Measurements from ENCODE around the gene DNPH1.

The DNPH1 gene

DNA sequence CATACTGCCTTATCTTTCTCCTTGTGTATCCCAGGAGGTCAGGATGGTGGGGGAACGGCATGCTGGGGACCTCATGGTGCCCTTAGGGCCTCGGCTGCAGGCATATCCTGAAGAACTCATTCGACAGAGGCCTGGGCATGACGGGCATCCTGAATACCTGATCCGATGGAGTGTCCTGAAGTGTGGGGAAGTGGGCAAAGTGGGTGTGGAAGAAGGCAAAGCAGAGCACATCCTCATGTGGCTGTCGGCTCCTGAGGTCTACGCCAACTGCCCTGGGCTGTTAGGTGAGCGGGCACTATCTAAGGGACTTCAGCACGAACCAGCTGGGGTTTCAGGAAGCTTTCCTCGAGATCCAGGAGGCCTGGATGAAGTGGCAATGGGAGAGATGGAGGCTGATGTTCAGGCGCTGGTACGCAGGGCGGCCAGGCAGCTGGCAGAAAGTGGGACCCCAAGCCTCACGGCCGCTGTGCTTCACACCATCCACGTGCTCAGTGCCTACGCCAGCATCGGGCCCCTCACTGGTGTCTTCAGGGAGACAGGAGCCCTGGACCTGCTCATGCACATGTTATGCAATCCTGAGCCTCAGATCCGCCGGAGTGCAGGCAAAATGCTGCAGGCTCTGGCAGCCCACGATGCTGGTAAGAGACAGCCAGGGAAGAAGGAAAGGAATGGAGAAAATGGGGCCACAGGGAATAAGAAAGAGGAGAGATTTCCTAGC lies 44.9 kb downstream of the DNPH1 start:
- Histone ChIP-seq H3K36me3 (peaks cover 2% of the 10 kb centered on the region), H3K27me3 (no peaks in the 10 kb centered on the region), H3K4me1 (no peaks in the 10 kb centered on the region), H3K9me3 (no peaks in the 10 kb centered on the region), H3K4me3 (ENCODE audit: low read depth, low read length) (no peak overlapping the region)
- TF ChIP-seq, protein P1, sequence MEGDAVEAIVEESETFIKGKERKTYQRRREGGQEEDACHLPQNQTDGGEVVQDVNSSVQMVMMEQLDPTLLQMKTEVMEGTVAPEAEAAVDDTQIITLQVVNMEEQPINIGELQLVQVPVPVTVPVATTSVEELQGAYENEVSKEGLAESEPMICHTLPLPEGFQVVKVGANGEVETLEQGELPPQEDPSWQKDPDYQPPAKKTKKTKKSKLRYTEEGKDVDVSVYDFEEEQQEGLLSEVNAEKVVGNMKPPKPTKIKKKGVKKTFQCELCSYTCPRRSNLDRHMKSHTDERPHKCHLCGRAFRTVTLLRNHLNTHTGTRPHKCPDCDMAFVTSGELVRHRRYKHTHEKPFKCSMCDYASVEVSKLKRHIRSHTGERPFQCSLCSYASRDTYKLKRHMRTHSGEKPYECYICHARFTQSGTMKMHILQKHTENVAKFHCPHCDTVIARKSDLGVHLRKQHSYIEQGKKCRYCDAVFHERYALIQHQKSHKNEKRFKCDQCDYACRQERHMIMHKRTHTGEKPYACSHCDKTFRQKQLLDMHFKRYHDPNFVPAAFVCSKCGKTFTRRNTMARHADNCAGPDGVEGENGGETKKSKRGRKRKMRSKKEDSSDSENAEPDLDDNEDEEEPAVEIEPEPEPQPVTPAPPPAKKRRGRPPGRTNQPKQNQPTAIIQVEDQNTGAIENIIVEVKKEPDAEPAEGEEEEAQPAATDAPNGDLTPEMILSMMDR (IDR thresholded peaks at IDR 0.05; ENCODE audit: low read depth, low read length), result no peak
- DNase-seq, result no peak

GRCh38 chr6:43183441-43183840 lies 45.8 kb downstream of the DNPH1 start:
- no peak for DNase-seq
- Histone ChIP-seq H3K9me3 (no peaks in the 10 kb centered on the region), H3K4me1 (no peaks in the 10 kb centered on the region), H3K27me3 (no peaks in the 10 kb centered on the region), H3K36me3 (peaks cover 12% of the 10 kb centered on the region), H3K4me3 (ENCODE audit: low read depth, low read length) (no peak overlapping the region)
- TF ChIP-seq, protein P1 (IDR thresholded peaks at IDR 0.05; ENCODE audit: low read depth, low read length), result no peak

DNA sequence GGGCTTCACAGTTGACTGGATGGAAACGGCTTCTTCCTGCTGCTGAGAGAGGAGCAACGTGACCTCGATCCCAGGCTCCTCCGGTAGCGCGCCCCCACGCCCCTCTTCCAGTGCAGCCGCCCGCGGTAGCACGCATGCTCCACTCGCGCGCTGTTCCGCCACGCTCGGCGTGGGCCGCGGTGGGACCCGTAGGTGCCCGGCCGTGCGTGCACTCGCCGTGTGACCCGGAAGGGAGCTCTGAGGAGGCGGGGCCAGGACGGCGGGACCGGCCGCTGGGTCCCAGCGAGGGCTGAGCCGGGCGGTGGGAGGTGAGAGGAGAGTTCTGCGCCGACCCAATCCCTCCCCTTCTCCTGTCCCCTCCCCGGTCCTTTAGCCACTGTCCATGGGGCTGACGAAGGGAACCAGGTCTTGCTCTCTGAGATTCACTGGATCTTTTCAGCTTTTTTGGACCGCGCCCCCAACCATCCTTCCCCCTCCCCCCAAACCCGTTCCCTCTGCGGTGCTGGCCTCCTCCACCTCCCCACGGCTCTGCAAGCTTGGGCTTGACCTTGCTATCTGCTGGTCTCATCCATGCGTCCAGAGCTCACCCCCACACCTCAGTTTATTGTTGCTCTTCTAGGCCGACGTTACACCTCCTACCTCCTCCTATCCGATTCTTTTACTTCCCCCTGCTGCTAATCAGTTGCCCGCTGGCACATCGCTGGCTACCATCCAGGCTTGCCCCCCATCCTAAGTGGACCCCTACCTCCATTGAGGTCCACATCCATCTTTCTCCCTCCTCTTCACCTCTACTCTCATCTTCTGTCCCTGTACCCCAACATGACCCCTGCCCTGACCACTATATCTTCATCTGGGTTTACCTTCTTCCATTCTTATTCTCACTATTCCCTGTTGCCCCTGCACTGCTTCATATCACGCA lies 47.1 kb downstream of the DNPH1 start, which contains the start of gene CUL9:
CUL9 (plus strand) TSS at position 255 of the 919 bp plus-strand sequence. CDS start 2,115 bp downstream, outside the sequence.
- TF ChIP-seq, protein P1 (IDR thresholded peaks at IDR 0.05; ENCODE audit: low read depth, low read length), result no peak
- H3K36me3 ChIP-seq, result peaks cover 17% of the 10 kb centered on the region
- peak; percentile 72 for DNase-seq

GRCh38 chr6:43181621-43181941 lies 47.7 kb downstream of the DNPH1 start:
- DNase-seq, result no peak
- TF ChIP-seq, protein P1 (IDR thresholded peaks at IDR 0.05; ENCODE audit: low read depth, low read length), result no peak
- Histone ChIP-seq H3K9me3 (no peaks in the 10 kb centered on the region), H3K4me1 (no peaks in the 10 kb centered on the region), H3K36me3 (peaks cover 21% of the 10 kb centered on the region), H3K4me3 (ENCODE audit: low read depth, low read length) (peak overlapping the region; percentile 81), H3K27me3 (no peaks in the 10 kb centered on the region)

More for the DNA sequence above, 47.1 kb downstream of the DNPH1 start, which contains the start of gene CUL9:
- Histone ChIP-seq H3K27me3 (no peaks in the 10 kb centered on the region), H3K9me3 (no peaks in the 10 kb centered on the region), H3K4me3 (ENCODE audit: low read depth, low read length) (peak within 1 kb of the TSS; percentile 81), H3K4me1 (no peaks in the 10 kb centered on the region)

DNA sequence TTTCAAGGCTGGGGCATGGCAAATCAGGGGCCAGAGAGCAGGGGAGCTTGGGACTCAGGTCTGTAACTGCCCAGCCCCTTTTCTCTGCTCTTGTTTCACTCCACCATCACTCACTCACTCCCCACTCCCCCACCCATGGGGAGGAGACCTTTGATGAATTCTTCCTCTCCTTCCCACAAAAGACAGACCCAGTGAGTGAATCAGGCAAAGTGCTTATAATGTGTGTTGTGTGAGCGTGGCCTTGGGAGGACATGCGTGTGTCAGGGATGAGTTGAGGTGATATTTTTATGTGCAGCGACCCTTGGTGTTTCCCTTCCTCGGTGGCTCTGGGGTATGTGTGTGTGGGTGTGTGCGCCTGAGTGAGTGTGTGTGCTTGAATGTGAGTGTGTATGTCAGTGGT lies 48.3 kb downstream of the DNPH1 start:
- H3K4me1 ChIP-seq, result no peaks in the 10 kb centered on the region

More for the DNA sequence above, 48.3 kb downstream of the DNPH1 start:
- no peak overlapping the region for H3K4me3 ChIP-seq (ENCODE audit: low read depth, low read length)
- H3K27me3 ChIP-seq, result no peaks in the 10 kb centered on the region
- TF ChIP-seq, protein P1 (IDR thresholded peaks at IDR 0.05; ENCODE audit: low read depth, low read length), result no peak
- no peak for DNase-seq
- H3K9me3 ChIP-seq, result no peaks in the 10 kb centered on the region
- peaks cover 27% of the 10 kb centered on the region for H3K36me3 ChIP-seq

Data from BE2C (cell line).